Upper lobe of right lung (tissue), 1 donor: ENCODE measurements around the gene RBM20. TPM values are rescaled to one million over a fixed set of nuclear protein-coding genes. Genes with fewer than 3 reads are reported as not detected.

Experiments used
- ATAC-seq: fragments of 200-7000 bp; cut with Tn5 transposase; one replicate; pipeline ENCODE4 v1.9.1; 2020; ENCODE audit warnings: mild to moderate bottlenecking, moderate library complexity
- DNase-seq: peaks from one replicate; pipeline ENCODE4 v3.0.0-alpha.2; 2020
- H3K27ac ChIP-seq: fragments of 200-600 bp; one replicate; pipeline ENCODE4 v1.8.0; 2022
- H3K27me3 ChIP-seq: fragments of 200-600 bp; one replicate; pipeline ENCODE4 v1.8.0; 2022; ENCODE audit warnings: mild to moderate bottlenecking
- H3K36me3 ChIP-seq: fragments of 200-600 bp; one replicate; pipeline ENCODE4 v1.8.0; 2022
- H3K4me1 ChIP-seq: fragments of 200-600 bp; one replicate; pipeline ENCODE4 v1.8.0; 2022
- H3K4me3 ChIP-seq: fragments of 200-600 bp; one replicate; pipeline ENCODE4 v1.8.0; 2022; ENCODE audit warnings: mild to moderate bottlenecking
- H3K9me3 ChIP-seq: fragments of 200-600 bp; one replicate; pipeline ENCODE4 v1.8.0; 2022
- CTCF ChIP-seq: fragments of 200-600 bp; IDR thresholded peaks from one replicate; pipeline ENCODE4 v1.8.0; 2022; ENCODE audit warnings: antibody characterized with exemption
- intact Hi-C: fragments of 100-400 bp; cut with DNase I; formaldehyde crosslinking; loops from one replicate; pipeline ENCODE4 v1.11.0; 2022
- total RNA-seq: library from RNA; stranded (reverse); fragmentation: NEBNext Ultra II Directional; extraction: Animal tissue kit (Norgen Biotek cat#: 25700); gene quantifications from one replicate; pipeline ENCODE4 v1.2.1, GENCODE V29; 2021
- donor health status: DM: no; HTN: yes; CAD: no; lungs with severe emphysema.

RBM20 gene
- total RNA-seq, 1 donor from 2014 or later: 0.41 TPM

GRCh38 chr10:110853921-110854605 lies 209.9 kb downstream of the RBM20 start:
- no peaks in the 10 kb centered on the region for H3K36me3 ChIP-seq
- H3K27me3 ChIP-seq: no peaks in the 10 kb centered on the region
- ATAC-seq (no peak), DNase-seq (no peak)
- no peak overlapping the region for H3K27ac ChIP-seq
- H3K4me3 ChIP-seq: no peak overlapping the region
- no peak for TF ChIP-seq CTCF
- H3K4me1 ChIP-seq: peaks cover 23% of the 10 kb centered on the region
- intact Hi-C loops: no loop called here
- H3K9me3 ChIP-seq: no peaks in the 10 kb centered on the region

DNA sequence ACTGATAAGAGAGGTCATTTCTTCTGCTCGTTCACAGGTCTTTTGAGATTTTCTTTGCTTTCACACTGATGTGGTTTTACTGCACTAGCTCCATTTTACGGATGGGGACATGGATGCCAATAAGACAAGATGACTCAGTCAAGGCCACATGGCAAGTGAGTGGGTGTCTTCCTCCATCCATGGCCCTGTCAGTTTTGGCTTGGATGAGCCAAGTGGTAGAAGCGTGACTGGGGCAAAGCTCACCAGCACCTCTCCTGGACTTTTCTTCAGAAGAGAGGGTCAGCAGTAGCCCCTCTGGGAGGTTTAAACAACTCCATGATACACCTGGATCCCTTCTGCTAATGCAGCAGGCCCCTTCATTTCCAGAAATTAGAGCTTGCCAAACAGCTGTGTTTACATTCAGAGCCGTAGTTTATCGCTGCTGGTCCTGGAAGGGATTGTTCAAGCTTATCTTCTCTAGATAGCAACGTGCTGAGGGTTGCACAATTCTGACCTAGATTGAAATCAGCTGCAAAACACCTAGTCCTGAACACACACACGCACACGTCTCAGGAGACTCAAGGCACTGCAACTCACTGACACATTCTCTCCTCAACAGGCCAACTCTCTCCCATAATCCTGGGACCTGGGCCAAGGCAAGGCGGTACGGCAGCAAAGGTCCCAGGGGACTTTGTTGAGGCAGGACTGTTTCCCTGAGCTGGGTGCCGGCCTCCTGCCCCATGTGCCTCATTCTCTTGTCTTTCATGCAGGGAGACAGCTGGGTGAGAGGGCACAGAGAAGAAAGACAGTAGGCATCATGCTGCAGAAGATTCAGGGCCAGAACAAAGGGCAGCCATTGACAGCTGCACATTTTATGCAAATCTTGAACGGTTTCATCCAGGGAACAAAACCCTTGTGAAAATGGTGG lies 213.4 kb downstream of the RBM20 start:
- Histone ChIP-seq H3K36me3 (no peaks in the 10 kb centered on the region), H3K4me3 (no peak overlapping the region), H3K27me3 (no peaks in the 10 kb centered on the region), H3K9me3 (no peaks in the 10 kb centered on the region), H3K27ac (peak overlapping the region; percentile 44), H3K4me1 (peaks cover 42% of the 10 kb centered on the region)
- TF ChIP-seq CTCF: no peak
- DNase-seq: no peak
- intact Hi-C loops: no loop called here
- peak; percentile 54 for ATAC-seq

DNA sequence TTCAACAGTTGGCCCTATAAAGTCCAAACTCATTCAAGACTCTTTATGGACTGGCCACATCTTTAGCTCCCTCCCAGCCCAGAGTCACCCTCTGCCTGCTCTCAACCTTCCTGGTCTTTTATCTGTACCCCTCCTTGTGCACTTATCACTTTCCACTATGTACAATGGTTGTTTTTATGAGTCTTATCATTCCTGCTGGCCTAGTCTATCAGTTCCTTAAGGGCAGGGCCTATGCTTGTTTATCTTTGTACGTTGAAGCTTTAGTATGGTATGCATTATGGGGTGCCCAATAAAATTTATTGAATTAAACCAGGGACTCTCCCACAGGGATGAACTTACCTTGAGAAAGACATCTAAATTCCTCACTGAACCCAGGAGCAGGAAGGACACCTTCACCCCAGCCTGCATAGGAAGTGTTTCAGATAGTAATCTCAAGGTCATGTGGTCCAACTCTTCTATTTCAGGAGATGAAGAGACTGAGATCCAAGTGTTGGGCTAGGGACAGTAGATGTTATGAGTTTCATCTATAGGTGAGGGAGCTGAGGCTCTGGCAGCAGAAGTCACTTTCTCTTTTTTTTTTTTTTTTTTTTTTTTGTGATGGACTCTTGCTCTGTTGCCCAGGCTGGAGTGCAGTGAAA lies 214.3 kb downstream of the RBM20 start:
- TF ChIP-seq CTCF: no peak
- H3K4me3 ChIP-seq: no peak overlapping the region
- no peaks in the 10 kb centered on the region for H3K36me3 ChIP-seq
- ATAC-seq: no peak
- peaks cover 42% of the 10 kb centered on the region for H3K4me1 ChIP-seq
- no peak for DNase-seq
- H3K27ac ChIP-seq: peak overlapping the region; percentile 44
- no peaks in the 10 kb centered on the region for H3K27me3 ChIP-seq
- intact Hi-C loops: no loop called here
- H3K9me3 ChIP-seq: no peaks in the 10 kb centered on the region

- ATAC-seq: peak; percentile 43
- H3K9me3 ChIP-seq: no peaks in the 10 kb centered on the region
- peak overlapping the region; percentile 81 for H3K27ac ChIP-seq
- intact Hi-C loops: no loop called here
- no peaks in the 10 kb centered on the region for H3K36me3 ChIP-seq
- no peak for DNase-seq
- no peaks in the 10 kb centered on the region for H3K27me3 ChIP-seq
- no peak overlapping the region for H3K4me3 ChIP-seq
- H3K4me1 ChIP-seq: peaks cover 50% of the 10 kb centered on the region
- no peak for TF ChIP-seq CTCF
Measured at GRCh38 chr10:110859206-110859972, 215.3 kb downstream of the RBM20 start.

DNA sequence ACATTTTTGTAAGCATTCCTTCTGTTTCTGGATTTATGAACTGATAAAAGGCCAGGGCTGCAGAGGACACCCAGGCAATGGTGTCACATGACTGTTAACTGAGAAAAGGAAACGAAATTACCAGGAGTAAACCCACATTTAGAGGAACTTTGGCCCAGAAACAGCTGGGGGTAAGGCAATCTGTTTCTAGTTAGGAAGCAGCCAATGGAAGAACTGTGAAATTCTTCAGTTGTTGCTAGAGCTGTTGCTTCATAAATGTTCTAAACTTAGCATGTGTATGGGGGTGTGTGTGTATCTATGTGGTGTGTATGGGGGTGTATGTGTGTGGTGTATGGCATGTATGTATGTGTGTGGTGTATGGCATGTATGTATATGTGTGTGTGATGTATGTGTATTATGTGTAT lies 215.8 kb downstream of the RBM20 start:
- peak overlapping the region; percentile 81 for H3K27ac ChIP-seq
- intact Hi-C loops: no loop called here
- DNase-seq (no peak), ATAC-seq (peak; percentile 60)
- no peaks in the 10 kb centered on the region for H3K36me3 ChIP-seq
- no peaks in the 10 kb centered on the region for H3K27me3 ChIP-seq
- no peak for TF ChIP-seq CTCF
- no peaks in the 10 kb centered on the region for H3K9me3 ChIP-seq
- no peak overlapping the region for H3K4me3 ChIP-seq
- H3K4me1 ChIP-seq: peaks cover 53% of the 10 kb centered on the region
